Epithelial cell of esophagus (primary cell): ENCODE results near the gene CRIM1.

Experiments used
- DNase-seq: peaks from one replicate; pipeline ENCODE4 v3.0.0; 2010; ENCODE audit warnings: low read depth
- H3K4me3 ChIP-seq: 2 replicates; pipeline ENCODE4 v1.5.1; 2011; ENCODE audit warnings: mild to moderate bottlenecking, low read length, control low read depth
- CTCF ChIP-seq: IDR thresholded peaks from 2 replicates; pipeline ENCODE4 v1.5.1; 2011; ENCODE audit warnings: low read depth, mild to moderate bottlenecking, low read length, control low read depth, inconsistent platforms; ENCODE audit not compliant: insufficient read depth; ENCODE audit errors: missing control alignments

CRIM1 gene

DNA sequence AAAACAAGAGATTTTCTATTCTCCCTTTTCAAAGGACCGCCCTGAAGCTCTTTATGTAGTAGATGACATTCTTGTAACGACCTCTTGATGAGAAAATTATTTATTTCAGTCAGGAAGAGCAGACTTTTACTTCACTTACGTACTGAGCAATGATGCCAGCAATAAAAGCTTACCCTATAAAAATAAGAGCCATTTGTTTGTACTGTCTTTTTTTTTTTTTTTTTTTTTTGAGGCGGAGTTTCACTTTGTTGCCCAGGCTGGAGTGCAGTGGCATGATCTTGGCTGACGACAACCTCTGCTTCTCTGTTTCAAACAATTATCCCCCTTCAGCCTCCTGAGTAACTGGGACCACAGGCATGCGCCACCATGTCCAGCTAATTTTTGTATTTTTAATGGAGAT, 39.2 kb downstream of the CRIM1 start:
- no peak for DNase-seq
- H3K4me3 ChIP-seq, result no peak overlapping the region
- TF ChIP-seq CTCF, result no peak

GRCh38 chr2:36395866-36396265, 40.3 kb downstream of the CRIM1 start:
- no peak for DNase-seq
- TF ChIP-seq CTCF, result no peak

GRCh38 chr2:36396878-36397539, 41.4 kb downstream of the CRIM1 start:
- no peak for TF ChIP-seq CTCF
- no peak for DNase-seq
- no peak overlapping the region for H3K4me3 ChIP-seq

More at GRCh38 chr2:36395866-36396265, 40.3 kb downstream of the CRIM1 start:
- H3K4me3 ChIP-seq, result no peak overlapping the region

DNA sequence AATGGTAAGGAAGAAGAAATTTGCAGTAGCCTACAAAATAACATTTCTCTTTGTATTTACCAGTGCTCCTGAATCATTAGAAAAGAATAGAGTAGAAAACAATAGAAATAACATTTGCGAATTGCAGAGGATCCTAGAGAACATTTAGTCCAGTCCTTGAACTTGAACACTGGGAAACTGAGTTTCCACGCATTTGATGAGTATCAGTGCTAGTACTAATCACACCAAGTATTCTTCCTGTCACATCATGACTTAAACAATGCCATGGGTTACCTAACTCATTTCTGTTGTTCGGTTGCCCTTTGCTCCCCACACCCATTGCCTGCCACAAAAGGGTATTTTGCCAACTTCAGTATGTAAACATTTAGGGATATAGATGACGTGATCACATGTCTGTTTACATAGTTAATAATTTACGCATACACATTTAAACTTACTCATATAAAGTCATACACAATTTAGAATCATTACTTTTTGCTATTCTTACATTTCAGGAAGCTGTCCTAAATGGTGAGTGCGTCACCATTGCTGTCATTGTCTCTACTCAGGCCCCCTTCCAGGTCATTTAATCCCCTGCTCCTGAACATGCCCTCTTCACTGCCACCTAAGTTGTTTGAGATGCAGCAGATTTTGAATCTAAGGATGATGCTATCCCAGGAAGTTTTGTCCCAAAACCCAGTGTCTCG, 42.3 kb downstream of the CRIM1 start:
- peak; percentile 82 for DNase-seq
- no peak for TF ChIP-seq CTCF
- H3K4me3 ChIP-seq, result no peak overlapping the region

DNA sequence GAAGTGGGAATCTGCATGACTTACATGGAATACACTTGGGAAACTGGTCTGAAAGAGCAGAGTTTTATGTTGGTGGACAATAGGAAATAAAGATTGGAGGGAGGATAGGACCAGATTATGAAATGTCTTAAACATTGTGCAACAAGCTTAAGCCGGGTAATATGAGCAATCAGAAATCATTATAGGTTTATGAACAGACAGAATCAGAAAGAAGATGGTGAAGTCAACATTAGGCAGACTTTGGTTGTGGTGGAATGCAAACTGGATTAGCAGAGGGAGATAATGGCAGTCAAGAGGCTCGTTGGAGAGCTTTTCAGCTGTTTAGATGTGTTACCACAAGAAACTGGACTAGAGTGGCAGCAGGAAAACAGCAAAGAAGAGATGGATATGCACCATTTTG, 43.5 kb downstream of the CRIM1 start:
- no peak for TF ChIP-seq CTCF
- DNase-seq, result peak; percentile 33

GRCh38 chr2:36403675-36404230, 48.2 kb downstream of the CRIM1 start:
- H3K4me3 ChIP-seq, result no peak overlapping the region
- TF ChIP-seq CTCF, result no peak
- peak; percentile 79 for DNase-seq

More for the DNA sequence above, 43.5 kb downstream of the CRIM1 start:
- H3K4me3 ChIP-seq, result no peak overlapping the region

DNA sequence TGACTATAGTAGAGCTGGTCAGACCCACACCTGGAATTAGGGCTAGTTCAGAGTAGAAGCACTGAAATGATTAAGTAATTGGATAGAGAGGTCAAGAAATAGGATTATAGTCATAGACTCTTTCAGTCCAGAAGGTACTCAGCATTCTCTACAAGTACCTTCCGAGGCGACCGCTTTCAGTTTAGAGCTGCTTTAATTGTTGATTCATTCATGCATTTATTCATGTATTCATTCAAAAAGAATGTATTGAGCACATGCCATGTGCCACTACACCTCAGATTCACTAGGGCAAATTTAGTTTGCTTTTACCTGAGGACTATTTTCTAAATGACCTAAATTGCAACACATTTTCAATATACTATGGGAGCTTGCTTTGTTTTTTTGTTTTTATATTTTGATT, 48.7 kb downstream of the CRIM1 start:
- DNase-seq, result peak; percentile 77
- no peak for TF ChIP-seq CTCF
- no peak overlapping the region for H3K4me3 ChIP-seq
